Adipocyte (in vitro differentiated cells): ENCODE measurements around the gene HEXA.
A peak's percentile ranks its signal among the peaks of the same experiment; 100 is the strongest.

Source experiments
- DNase-seq: peaks from one replicate; pipeline ENCODE4 v3.0.0-alpha.2; 2015; ENCODE audit warnings: low read depth
- H3K27me3 ChIP-seq: replicated peaks from 2 replicates; pipeline ENCODE4 v1.7.0; 2013; ENCODE audit warnings: mild to moderate bottlenecking, low read length, moderate library complexity; ENCODE audit not compliant: control insufficient read depth, insufficient read depth
- H3K36me3 ChIP-seq: 2 replicates; pipeline ENCODE4 v1.7.0; 2013; ENCODE audit warnings: low read length, mild to moderate bottlenecking, moderate library complexity; ENCODE audit not compliant: control insufficient read depth, insufficient read depth, severe bottlenecking
- H3K4me1 ChIP-seq: 2 replicates; pipeline ENCODE4 v1.7.0; 2013; ENCODE audit warnings: mild to moderate bottlenecking, low read length, moderate library complexity; ENCODE audit not compliant: control insufficient read depth, insufficient read depth
- H3K4me3 ChIP-seq: 2 replicates; pipeline ENCODE4 v1.7.0; 2013; ENCODE audit warnings: mild to moderate bottlenecking, low read length, moderate library complexity
- H3K9ac ChIP-seq: 2 replicates; pipeline ENCODE4 v1.7.0; 2013; ENCODE audit warnings: mild to moderate bottlenecking, low read length, moderate library complexity
- H3K9me3 ChIP-seq: 2 replicates; pipeline ENCODE4 v1.7.0; 2013; ENCODE audit warnings: mild to moderate bottlenecking, low read length, moderate library complexity; ENCODE audit not compliant: control insufficient read depth

HEXA gene

DNA sequence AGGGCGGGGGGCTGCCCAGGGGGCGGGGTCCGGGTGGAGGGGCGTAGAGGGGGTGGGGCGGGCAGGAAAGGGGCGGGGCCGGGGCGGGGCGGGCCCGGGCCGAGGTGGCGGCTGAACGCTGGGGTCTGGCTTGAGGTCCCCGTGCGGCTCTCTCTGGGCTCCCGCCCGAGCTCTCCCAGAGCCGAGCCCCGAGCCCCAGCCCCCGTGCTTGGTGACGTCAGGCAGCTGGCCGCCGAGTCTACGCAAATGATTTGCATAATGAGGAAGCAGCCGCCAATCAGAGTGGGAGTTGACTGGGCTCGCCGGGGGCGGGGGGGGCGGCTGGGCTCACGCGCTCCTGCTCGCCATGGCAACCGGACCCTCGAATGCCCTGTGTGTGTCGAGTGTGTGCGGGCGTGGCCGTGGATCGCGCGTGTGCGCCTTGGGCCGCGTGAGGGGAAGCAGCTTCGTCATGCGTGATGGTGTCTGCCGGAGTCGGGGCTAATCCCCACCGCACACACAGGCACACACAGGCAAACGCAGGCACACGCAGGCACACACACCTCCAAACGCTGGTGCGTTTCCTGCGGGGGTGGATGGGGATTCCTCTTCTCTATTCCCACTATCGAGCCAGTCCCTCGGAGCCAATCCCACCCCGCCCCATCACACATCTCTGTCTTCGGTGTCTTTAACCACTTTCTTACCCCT is 55.7 kb downstream of the HEXA start, which contains the start of gene CELF6:
Gene CELF6, minus strand, starts transcription at position 173 of the 687 bp plus-strand sequence. CDS start 283 bp downstream, outside the sequence.
- peak; percentile 83 for DNase-seq
- peaks cover 12% of the 10 kb centered on the region for H3K9me3 ChIP-seq
- peaks cover 14% of the 10 kb centered on the region for H3K27me3 ChIP-seq
- peak within 1 kb of the TSS; percentile 2 for H3K9ac ChIP-seq
- H3K36me3 ChIP-seq, result peaks cover 4% of the 10 kb centered on the region
- H3K4me3 ChIP-seq, result peak within 1 kb of the TSS; percentile 81
- peaks cover 3% of the 10 kb centered on the region for H3K4me1 ChIP-seq

DNA sequence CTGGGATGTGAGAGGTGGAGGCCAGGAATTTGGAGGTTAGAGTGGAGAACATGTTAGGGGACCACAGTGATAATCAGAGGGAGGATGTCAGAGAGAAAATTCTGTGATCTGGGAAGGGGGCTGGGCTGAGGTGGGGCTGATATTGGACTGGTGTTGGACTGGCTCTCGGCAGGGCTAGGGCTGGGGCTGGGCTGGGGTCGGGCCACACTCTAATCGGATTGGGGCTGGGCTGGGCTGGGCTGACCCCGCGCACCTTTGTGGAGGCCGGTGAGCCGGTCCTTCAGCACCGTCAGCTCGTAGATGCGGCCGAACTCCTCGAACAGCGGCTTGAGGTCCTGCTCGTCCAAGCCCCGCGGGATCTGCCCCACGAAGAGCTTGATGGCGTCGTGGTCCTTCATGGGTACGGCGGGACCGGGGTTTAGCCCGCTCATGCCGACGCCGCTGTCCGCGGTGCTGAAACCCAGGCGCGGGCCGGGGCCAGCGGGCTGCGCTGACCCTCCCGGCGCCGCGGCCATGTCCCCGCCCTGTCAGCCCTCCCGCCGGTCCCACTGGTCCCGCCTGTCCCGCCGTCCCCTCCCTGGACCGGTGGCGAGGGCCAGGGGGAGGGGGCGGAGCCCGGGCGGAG is 56.3 kb downstream of the HEXA start:
- Histone ChIP-seq H3K9ac (no peak overlapping the region), H3K4me3 (no peak overlapping the region), H3K4me1 (peaks cover 3% of the 10 kb centered on the region), H3K36me3 (peaks cover 4% of the 10 kb centered on the region), H3K9me3 (peaks cover 10% of the 10 kb centered on the region), H3K27me3 (peaks cover 14% of the 10 kb centered on the region)
- DNase-seq, result peak; percentile 82

DNA sequence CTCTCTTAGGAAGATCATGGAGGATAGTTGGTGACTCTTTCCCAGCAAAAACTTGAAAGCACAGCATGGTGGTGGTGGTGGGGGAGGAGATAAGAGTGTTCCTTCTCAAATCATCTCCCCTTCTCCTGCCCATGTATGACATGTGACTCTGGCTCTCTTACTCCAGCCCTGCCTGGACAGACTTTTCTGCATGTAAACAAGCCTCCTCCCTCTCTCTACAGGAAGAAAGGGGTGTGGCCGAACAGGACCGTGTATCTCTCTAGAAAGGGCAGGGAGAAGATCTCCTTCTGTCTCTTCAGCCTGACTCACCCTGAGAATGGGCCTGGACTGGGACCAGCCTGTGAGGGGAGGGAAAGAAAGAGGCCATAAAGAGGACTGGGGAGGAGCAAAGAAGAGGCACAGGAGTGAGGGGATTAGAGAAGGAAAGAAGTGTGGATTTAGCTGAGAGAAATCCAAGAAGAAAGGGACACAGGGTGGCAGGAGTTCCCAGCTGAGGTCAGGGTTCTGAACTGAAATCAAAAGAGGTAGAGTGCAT is 57.3 kb downstream of the HEXA start:
- H3K36me3 ChIP-seq, result peaks cover under 1% of the 10 kb centered on the region
- DNase-seq, result no peak
- peaks cover 2% of the 10 kb centered on the region for H3K9me3 ChIP-seq
- peaks cover 3% of the 10 kb centered on the region for H3K4me1 ChIP-seq
- H3K9ac ChIP-seq, result no peak overlapping the region
- H3K27me3 ChIP-seq, result peaks cover 14% of the 10 kb centered on the region
- no peak overlapping the region for H3K4me3 ChIP-seq

DNA sequence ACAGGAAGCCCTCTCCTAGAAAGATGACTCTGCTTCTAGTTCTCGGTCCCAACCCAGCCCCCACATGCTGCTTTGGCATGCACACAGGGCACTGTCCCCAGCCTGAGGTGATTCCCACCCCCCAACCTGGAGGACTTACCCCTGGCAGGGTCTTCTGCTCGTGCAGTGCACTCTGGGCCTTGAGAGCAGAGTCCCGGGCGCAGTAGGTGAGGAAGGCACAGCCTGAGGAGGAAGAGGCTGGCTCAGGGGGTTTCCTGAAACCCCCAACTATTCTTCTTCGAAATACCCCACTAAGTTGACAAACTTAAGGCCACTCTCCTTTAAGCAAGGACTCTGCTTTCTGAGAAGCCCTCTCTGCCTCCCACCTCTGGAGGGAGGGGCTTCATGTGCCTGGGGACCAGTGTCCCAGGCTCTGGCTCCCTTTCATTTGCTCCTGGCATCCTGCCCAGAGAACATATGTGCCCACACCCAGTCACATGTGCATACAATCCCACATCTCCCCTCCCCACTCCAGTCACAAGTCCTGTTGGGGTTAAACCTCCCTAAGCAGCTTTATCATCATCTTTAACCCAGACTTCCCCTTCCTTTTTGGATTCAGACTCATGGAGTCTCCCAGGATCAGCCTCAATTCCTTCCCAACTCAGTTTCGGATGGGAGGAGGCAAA is 60.0 kb downstream of the HEXA start:
- H3K27me3 ChIP-seq, result peaks cover 14% of the 10 kb centered on the region
- no peak for DNase-seq
- H3K9ac ChIP-seq, result no peak overlapping the region
- no peak overlapping the region for H3K4me3 ChIP-seq
- H3K36me3 ChIP-seq, result no peaks in the 10 kb centered on the region
- peaks cover 6% of the 10 kb centered on the region for H3K4me1 ChIP-seq
- no peaks in the 10 kb centered on the region for H3K9me3 ChIP-seq

DNA sequence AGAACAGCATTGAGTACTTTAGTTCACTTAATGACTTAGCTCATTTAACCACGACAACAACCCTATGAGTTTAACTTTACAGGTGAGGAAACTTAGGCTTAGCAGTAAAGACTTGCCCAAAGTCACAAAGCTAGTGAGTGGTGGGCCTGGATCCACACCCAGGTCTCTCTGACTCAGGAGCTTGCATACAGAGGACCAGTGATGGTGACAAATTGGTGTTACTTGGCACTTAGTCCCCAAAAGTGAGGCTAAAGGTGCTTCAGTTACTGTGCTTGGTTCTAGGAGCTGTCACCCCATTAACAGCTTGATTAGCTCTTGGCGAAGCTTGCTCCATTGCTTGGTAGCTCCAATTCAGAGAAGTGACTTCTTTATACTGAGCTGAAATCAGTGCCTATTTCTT is 61.9 kb downstream of the HEXA start:
- peaks cover 3% of the 10 kb centered on the region for H3K4me1 ChIP-seq
- DNase-seq, result no peak
- no peak overlapping the region for H3K4me3 ChIP-seq
- H3K9me3 ChIP-seq, result no peaks in the 10 kb centered on the region
- no peaks in the 10 kb centered on the region for H3K36me3 ChIP-seq
- peaks cover 16% of the 10 kb centered on the region for H3K27me3 ChIP-seq
- H3K9ac ChIP-seq, result no peak overlapping the region

DNA sequence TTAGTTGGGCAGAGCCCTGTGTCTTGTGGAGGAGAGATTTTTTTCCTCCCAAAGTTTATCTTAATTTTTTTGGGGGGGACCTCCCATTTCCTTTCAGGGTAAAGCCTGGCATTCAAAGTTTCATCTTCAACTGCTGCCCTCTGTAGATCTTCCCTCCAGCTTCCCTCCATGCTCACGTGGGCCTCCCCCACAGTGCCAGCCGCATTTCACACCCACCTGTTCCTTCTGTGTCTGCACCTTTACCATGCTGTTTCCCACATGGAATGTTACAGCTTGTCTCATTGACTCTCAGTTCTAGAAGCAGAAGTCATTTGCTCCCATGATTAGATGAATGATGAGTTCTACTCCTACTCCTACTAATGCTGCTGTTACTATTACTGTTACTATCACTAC is 62.4 kb downstream of the HEXA start:
- Histone ChIP-seq H3K27me3 (peaks cover 12% of the 10 kb centered on the region), H3K9ac (no peak overlapping the region), H3K4me3 (no peak overlapping the region), H3K36me3 (no peaks in the 10 kb centered on the region), H3K4me1 (peaks cover 3% of the 10 kb centered on the region), H3K9me3 (no peaks in the 10 kb centered on the region)
- DNase-seq, result no peak

DNA sequence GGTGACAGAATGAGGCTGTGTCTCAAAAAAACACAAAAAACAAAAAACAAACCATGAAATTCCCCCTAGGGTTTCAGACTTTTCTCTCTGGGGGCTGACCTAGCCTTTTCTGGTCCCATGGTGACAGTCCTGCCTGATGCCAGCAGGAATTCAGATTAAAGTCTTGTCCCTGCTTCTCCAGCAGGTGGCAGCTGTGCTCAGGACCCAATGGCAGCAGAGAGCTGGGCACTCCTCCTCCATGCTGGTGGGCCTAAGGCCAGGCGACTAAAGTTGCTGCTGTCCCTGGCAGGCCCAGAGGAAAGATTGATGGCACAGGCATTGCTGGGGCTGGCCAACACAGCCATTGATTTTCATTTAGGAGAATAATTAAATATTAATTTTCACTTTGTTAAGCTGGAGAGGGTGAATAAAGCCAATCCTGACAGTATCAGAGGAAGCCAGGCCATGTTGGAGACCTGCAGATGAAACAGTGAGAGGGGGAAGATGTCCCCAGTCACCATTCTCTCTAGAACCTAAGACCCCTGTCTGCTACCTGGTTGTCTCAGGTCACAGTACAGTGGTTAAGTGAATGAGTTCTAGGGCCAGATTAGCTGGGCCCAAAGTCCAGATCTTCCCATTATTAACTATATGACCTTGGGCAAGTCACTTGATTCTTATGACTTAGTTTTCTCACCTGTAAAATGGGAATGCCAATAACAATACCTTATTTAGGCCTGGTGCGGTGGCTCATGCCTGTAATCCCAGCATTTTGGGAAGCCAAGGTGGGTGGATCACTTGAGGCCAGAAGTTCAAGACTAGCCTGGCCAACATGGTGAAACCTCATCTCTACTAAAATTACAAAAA is 63.0 kb downstream of the HEXA start:
- Histone ChIP-seq H3K4me3 (no peak overlapping the region), H3K9ac (no peak overlapping the region), H3K4me1 (peaks cover 3% of the 10 kb centered on the region), H3K36me3 (no peaks in the 10 kb centered on the region), H3K9me3 (no peaks in the 10 kb centered on the region), H3K27me3 (peaks cover 8% of the 10 kb centered on the region)
- peak; percentile 83 for DNase-seq

DNA sequence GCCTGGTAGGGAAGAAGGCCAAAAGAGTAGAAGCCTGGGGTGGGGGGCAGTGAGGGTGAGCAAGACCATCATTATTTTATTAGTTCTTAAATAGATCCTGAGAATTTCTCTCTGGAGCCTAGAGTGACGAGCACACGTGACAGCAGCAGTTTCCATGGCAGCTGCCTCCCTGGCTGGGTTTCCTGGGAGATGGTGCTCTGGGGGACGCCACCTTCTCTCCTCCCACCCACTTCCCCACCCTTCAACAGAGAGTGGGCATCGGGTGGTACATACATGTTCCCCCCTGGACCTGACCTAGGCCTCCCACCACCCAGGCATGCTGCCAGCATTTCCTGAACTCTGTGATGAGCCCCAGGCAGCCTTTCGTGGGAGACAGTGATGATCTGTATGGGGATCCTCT is 68.8 kb downstream of the HEXA start:
- Histone ChIP-seq H3K4me3 (no peak overlapping the region), H3K9me3 (no peaks in the 10 kb centered on the region), H3K36me3 (no peaks in the 10 kb centered on the region), H3K9ac (no peak overlapping the region), H3K4me1 (peaks cover 17% of the 10 kb centered on the region), H3K27me3 (peaks cover 3% of the 10 kb centered on the region)
- no peak for DNase-seq

DNA sequence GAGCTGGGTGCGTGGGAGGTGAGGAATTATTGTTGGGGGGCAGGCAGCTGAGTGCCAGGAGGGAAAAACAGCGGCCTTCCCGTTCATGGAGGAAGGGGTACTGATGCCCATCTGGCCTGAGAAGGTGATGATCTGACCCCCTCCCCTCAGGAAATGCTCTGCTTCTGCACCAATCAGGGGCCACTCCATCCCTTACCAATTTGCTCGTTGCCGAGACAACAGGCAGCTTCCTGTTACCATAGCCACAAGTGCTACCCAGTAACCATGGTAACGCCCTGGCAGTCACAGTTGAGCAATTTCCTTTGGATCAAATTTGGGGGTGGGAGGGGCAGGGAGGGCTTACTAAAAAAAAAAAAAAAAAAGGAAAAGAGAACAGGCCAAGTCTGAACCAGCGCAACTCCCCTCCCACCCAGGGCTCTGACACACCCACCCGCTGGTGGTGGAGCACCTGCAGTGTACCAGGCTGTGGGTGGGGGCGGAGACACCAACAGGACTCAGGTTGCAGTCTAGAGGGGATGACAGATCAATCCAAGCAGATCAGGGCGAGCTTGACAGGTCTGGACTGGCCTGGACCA is 69.5 kb downstream of the HEXA start:
- peak; percentile 17 for DNase-seq
- Histone ChIP-seq H3K9me3 (no peaks in the 10 kb centered on the region), H3K4me3 (no peak overlapping the region), H3K9ac (no peak overlapping the region), H3K27me3 (peaks cover 3% of the 10 kb centered on the region), H3K4me1 (peaks cover 17% of the 10 kb centered on the region), H3K36me3 (no peaks in the 10 kb centered on the region)

DNA sequence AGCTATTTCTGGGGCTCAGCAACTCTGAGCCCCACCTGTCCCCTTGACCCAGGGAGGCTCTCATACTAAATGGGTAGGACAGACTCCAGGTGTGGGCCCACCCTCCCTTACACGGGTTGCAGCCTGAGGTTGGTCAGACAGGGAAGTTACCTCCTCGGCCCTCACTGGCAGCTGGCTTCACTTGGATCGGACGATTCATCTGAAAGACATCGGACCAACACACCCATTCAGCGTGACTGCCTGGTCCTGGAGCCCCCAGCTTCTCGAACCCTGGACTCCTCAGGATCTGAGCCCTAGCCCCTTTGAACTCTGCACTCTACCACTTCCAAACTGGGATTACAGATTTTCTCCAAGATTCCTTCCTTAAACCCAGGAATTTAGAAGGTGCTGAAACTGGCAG is 71.2 kb downstream of the HEXA start:
- DNase-seq, result no peak
- H3K4me3 ChIP-seq, result no peak overlapping the region
- no peaks in the 10 kb centered on the region for H3K36me3 ChIP-seq
- peaks cover 17% of the 10 kb centered on the region for H3K4me1 ChIP-seq
- no peaks in the 10 kb centered on the region for H3K27me3 ChIP-seq
- no peaks in the 10 kb centered on the region for H3K9me3 ChIP-seq
- peak overlapping the region; percentile 65 for H3K9ac ChIP-seq
